GM21619 (cell line): Measurements from ENCODE around the gene PTPRN2.
"Not testable (repeated sequence)": the region's sequence is repeated elsewhere in the genome, so short reads cannot be mapped to it uniquely, and the experiment has no call there.

ENCODE experiments used
- ATAC-seq: cut with Tn5 transposase; IDR thresholded peaks from one replicate; pipeline ENCODE4 v1.9.1; 2021; ENCODE audit not compliant: unreplicated experiment

The PTPRN2 gene

GRCh38 chr7:157740251-157740798 is 847.3 kb downstream of the PTPRN2 start:
- ATAC-seq = no peak

GRCh38 chr7:157739650-157740049 is 848.0 kb downstream of the PTPRN2 start:
- no peak for ATAC-seq

GRCh38 chr7:157739031-157739430 is 848.6 kb downstream of the PTPRN2 start:
- ATAC-seq = no peak

DNA sequence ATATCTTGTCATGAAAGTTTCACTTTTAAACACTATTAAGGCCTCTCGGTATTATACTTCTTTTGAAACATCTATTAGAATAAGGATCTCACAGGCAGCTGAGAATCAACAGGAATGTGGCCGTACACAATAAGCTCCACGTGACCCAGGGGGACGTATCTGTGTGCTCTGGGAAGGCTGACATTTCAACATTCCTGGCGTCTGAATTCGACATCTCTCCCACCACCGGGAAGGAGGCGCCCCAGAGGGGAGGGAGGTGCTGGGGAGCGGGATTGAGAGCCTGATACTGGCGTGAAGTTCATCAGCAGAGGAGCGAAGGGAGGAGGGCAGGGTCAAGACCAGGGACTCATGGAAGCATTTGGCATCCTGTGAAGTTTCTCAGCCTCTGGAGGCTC is 849.6 kb downstream of the PTPRN2 start:
- no peak for ATAC-seq

DNA sequence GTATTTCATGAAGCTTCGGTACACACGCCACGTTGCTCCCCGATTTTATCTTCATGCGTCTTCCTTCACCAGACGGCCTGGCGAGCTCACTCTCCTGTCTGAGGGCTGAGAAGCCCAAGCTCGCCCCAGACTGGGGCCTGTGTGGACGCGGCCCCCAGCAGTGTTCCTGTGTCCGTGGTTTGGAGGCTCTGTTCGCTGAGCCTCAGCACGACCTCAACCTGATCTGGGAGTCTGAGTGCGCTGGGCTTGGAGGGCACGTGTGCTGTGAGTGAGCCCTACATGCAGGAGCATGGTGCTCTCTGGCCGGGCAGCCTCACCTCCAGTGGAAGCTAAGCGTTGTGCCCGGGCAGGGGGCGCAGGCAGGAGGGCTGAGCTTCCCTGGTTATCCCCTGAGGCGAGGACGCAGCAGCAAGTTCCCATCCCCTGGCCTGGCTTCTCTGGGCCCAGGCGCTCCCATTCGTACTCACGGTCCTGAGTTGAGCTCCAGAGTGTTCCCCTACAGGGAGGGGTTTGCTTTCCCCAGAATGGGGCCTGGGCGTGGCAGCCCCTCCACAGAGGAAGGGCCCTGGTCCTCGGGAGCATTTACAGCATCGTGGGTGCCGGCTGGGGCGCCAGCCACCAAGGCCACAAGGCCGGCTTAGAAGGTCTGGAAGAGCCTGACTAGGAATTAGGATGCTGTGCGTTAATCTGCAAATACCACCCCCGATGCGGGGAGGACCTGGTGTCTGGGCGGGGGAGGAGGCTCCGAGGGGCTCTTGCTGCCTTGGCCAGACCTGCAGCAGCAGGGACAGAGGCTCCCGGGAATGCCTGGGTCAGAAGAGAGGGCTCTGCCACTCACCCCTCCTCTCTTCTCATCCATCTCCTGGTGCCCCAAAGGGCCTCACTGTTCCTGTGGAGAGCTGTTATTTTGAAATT is 850.2 kb downstream of the PTPRN2 start:
- no peak for ATAC-seq

DNA sequence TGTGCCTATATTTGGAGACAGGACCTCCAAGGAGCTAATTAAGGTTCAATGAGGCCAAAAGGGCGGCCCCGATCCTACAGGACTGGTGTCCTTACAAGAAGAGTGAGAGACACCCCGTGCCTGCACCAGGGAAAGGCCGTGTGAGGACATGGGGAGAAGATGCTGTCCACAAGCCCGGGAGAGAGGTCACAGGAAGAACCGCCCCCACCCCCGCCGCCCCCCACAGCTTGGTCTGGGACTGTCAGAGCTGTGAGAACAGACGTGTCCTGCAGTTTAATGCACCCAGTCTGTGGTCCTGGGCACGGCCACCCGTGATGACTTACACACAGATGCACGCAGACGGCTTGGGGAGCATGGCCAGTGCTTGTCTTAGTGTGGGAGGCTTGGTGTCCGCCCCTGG is 851.3 kb downstream of the PTPRN2 start:
- no peak for ATAC-seq

DNA sequence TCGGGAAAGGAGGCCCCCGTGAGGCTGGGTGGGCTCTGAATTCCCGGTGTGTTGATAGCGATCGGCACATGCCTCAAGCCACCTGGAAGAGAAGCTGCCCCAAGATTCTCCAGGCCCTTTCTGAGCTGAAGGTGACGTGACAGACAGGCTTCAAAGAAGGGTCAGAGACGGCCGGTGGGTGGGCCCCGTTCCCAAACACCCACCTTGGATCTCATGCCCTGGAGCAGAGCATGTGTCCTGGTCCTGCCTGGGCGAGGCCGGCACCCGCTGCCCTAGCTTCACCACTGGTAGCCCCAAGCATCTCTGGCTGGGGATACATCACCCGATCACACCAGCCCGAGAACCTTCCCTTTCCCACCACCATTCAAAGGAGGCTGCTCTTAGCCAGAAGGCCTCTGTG is 851.8 kb downstream of the PTPRN2 start:
- ATAC-seq = no peak

- no peak for ATAC-seq
Measured at GRCh38 chr7:157734676-157735640, 852.7 kb downstream of the PTPRN2 start.

- not testable (repeated sequence) for ATAC-seq
Measured at GRCh38 chr7:157733760-157734395, 853.7 kb downstream of the PTPRN2 start.

GRCh38 chr7:157731126-157731525 is 856.5 kb downstream of the PTPRN2 start:
- no peak for ATAC-seq

DNA sequence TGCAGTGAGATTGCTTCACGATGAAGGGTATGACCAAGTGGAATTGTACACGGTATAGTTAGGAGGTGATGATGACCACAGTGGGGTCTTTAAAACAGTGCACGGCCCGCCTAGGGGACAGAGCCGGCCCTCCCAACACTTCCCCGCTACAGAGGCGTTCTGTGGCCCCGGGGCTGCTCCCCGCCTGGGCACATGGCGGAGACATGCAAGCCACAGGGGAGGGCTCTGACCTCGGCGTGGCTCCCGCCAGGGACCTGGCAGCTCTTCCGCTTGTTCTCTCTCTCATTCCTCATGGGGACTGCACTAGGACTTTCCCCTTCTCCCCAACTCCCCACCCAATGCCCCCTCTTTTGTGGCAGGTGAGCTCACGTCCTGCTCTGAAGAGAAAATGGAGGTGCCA is 857.0 kb downstream of the PTPRN2 start:
- no peak for ATAC-seq

- no peak for ATAC-seq
Measured at GRCh38 chr7:157729566-157729965, 858.1 kb downstream of the PTPRN2 start.

GRCh38 chr7:157727964-157728615 is 859.5 kb downstream of the PTPRN2 start:
- ATAC-seq = no peak

- no peak for ATAC-seq
Measured at GRCh38 chr7:157726764-157727163, 860.9 kb downstream of the PTPRN2 start.

GRCh38 chr7:157725312-157725711 is 862.3 kb downstream of the PTPRN2 start:
- ATAC-seq = not testable (repeated sequence)

GRCh38 chr7:157723205-157723604 is 864.4 kb downstream of the PTPRN2 start:
- no peak for ATAC-seq

- ATAC-seq = no peak
Measured at GRCh38 chr7:157722137-157723060, 865.2 kb downstream of the PTPRN2 start.

GRCh38 chr7:157721468-157722136 is 866.0 kb downstream of the PTPRN2 start:
- ATAC-seq = no peak
